Type B pancreatic cell (in vitro differentiated cells): ENCODE measurements around the gene THG1L. TPM values are rescaled to one million over a fixed set of nuclear protein-coding genes. Genes with fewer than 3 reads are reported as not detected.

Experiments
- DNase-seq: peaks from one replicate; pipeline ENCODE4 v3.0.0; 2021; ENCODE audit warnings: mixed read lengths; ENCODE audit not compliant: unreplicated experiment; ENCODE audit errors: extremely low spot score
- H3K27ac Mint-ChIP-seq: 2 replicates; pipeline ENCODE4 v1.8.0; 2021; ENCODE audit warnings: mild to moderate bottlenecking, mixed read lengths
- H3K27me3 Mint-ChIP-seq: 2 replicates; pipeline ENCODE4 v1.8.0; 2021; ENCODE audit warnings: mixed read lengths
- H3K36me3 Mint-ChIP-seq: 2 replicates; pipeline ENCODE4 v1.8.0; 2021; ENCODE audit warnings: mixed read lengths
- H3K4me1 Mint-ChIP-seq: one replicate; pipeline ENCODE4 v1.8.0; 2021; ENCODE audit warnings: mixed read lengths; ENCODE audit not compliant: unreplicated experiment
- H3K4me3 Mint-ChIP-seq: 2 replicates; pipeline ENCODE4 v1.8.0; 2021; ENCODE audit warnings: mild to moderate bottlenecking, mixed read lengths
- H3K9me3 Mint-ChIP-seq: 2 replicates; pipeline ENCODE4 v1.8.0; 2021; ENCODE audit warnings: mixed read lengths
- total RNA-seq: library from RNA; stranded (reverse); gene quantifications from 2 replicates; pipeline ENCODE4 v1.2.1, GENCODE V29; 2021; ENCODE audit warnings: low replicate concordance
- TF ChIP-seq, protein P1 (sequence below): fragments of 200-600 bp; sonication (generic); conservative IDR thresholded peaks from 2 replicates; pipeline ENCODE4 v1.5.0; 2021; ENCODE audit warnings: antibody characterized with exemption, mild to moderate bottlenecking

THG1L gene
- total RNA-seq, 1 donor from 2014 or later, result 13.6 TPM

DNA sequence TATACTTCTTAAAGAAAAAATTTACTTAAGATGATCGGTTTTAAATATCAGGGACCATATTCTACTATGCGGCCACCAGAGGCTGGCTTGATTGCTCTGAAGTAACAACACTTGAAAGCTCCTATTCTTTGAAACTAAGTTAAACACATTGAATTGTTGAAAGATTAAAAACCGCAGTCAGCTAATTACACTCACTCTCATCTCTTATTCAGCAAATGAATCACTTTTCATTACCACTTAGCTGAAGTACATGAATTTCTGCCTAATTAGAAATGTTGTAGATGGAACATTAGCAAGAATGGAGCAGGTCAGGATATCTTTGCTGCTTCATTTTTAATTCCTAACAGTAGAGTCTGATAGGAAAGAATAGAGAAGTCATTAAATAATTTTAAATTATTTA lies 54.6 kb downstream of the THG1L start:
- H3K9me3 Mint-ChIP-seq, result no peaks in the 10 kb centered on the region
- H3K27ac Mint-ChIP-seq, result no peak overlapping the region
- H3K36me3 Mint-ChIP-seq, result peaks cover 25% of the 10 kb centered on the region
- no peaks in the 10 kb centered on the region for H3K27me3 Mint-ChIP-seq
- no peak for DNase-seq
- TF ChIP-seq, protein P1, sequence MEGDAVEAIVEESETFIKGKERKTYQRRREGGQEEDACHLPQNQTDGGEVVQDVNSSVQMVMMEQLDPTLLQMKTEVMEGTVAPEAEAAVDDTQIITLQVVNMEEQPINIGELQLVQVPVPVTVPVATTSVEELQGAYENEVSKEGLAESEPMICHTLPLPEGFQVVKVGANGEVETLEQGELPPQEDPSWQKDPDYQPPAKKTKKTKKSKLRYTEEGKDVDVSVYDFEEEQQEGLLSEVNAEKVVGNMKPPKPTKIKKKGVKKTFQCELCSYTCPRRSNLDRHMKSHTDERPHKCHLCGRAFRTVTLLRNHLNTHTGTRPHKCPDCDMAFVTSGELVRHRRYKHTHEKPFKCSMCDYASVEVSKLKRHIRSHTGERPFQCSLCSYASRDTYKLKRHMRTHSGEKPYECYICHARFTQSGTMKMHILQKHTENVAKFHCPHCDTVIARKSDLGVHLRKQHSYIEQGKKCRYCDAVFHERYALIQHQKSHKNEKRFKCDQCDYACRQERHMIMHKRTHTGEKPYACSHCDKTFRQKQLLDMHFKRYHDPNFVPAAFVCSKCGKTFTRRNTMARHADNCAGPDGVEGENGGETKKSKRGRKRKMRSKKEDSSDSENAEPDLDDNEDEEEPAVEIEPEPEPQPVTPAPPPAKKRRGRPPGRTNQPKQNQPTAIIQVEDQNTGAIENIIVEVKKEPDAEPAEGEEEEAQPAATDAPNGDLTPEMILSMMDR, result no peak
- H3K4me1 Mint-ChIP-seq, result no peaks in the 10 kb centered on the region
- H3K4me3 Mint-ChIP-seq, result no peak overlapping the region

Other genes starting within 250 kb of the THG1L start
- 9.3 and 15.8 TPM in 2 replicates for gene ADAM19, start 155.6 kb upstream of the THG1L start, total RNA-seq
- gene SOX30, start 79.0 kb upstream of the THG1L start, total RNA-seq, result not detected in 2 replicates
- not detected in 2 replicates for gene C5orf52, start 59.9 kb upstream of the THG1L start, total RNA-seq
- gene LSM11, start 12.3 kb downstream of the THG1L start, total RNA-seq, result 3.6 and 7.1 TPM in 2 replicates
- 81.8 and 88.8 TPM in 2 replicates for gene CLINT1, start 127.7 kb downstream of the THG1L start, total RNA-seq